HEK293 (cell line): ENCODE results near the gene KCNH5.

ENCODE experiments used
- CTCF ChIA-PET: fragments of 350-600 bp; formaldehyde crosslinking; extraction: SDS; loops from one replicate; lab custom pipeline; 2021; ENCODE audit warnings: antibody characterized with exemption; lab: Yijun Ruan, JAX
- POLR2A ChIA-PET: fragments of 300-600 bp; formaldehyde crosslinking; extraction: SDS; loops from one replicate; lab custom pipeline; 2020; ENCODE audit warnings: antibody characterized with exemption, inconsistent platforms; lab: Yijun Ruan, JAX
- H3K27ac ChIP-seq: fragments of 200-500 bp; sonication (Bioruptor generic); 2 replicates; pipeline ENCODE4 v1.5.1; 2014; ENCODE audit warnings: low read depth, low read length, control low read depth, inconsistent platforms; ENCODE audit errors: extremely low read depth
- H3K36me3 ChIP-seq, 2 experiments: fragments of 200-500 bp in 1 of 2; sonication (Bioruptor generic) in 1 of 2; 1 replicate in 1 of 2; 2 replicates in 1 of 2; pipeline ENCODE4 v1.5.1; 2014 to 2017; ENCODE audit warnings: inconsistent platforms in 2 of 2, low read length in 2 of 2; ENCODE audit not compliant: control insufficient read depth in 2 of 2, insufficient read depth in 1 of 2
- H3K4me1 ChIP-seq: fragments of 200-500 bp; sonication (Bioruptor generic); 2 replicates; pipeline ENCODE4 v1.5.1; 2014; ENCODE audit warnings: mild to moderate bottlenecking, low read length, inconsistent platforms; ENCODE audit not compliant: control insufficient read depth, insufficient read depth
- H3K4me3 ChIP-seq: 2 replicates; pipeline ENCODE4 v1.5.1; 2011; ENCODE audit warnings: low read depth, mild to moderate bottlenecking, control low read depth, low read length, moderate library complexity
- H3K9me3 ChIP-seq: fragments of 200-500 bp; sonication (Bioruptor generic); 2 replicates; pipeline ENCODE4 v1.5.1; 2014; ENCODE audit warnings: low read depth, low read length, inconsistent platforms; ENCODE audit not compliant: control insufficient read depth, insufficient read depth
- HOXC10 ChIP-seq: sonication (generic); formaldehyde crosslinking; IDR thresholded peaks from 2 replicates; pipeline ENCODE4 v1.8.1; 2023; ENCODE audit warnings: mild to moderate bottlenecking, missing genetic modification reagents
- KLF1 ChIP-seq: fragments of 450-650 bp; formaldehyde crosslinking; IDR thresholded peaks from 2 replicates; pipeline ENCODE4 v1.5.1; 2016; ENCODE audit warnings: missing biosample characterization, missing genetic modification characterization
- OSR2 ChIP-seq: fragments of 450-650 bp; formaldehyde crosslinking; IDR thresholded peaks from 2 replicates; pipeline ENCODE4 v1.5.1; 2016; ENCODE audit warnings: missing biosample characterization, missing genetic modification characterization
- PRDM2 ChIP-seq: fragments of 450-650 bp; formaldehyde crosslinking; IDR thresholded peaks from 2 replicates; pipeline ENCODE4 v1.5.1; 2016; ENCODE audit warnings: missing biosample characterization, missing genetic modification characterization, borderline replicate concordance
- WT1 ChIP-seq: fragments of 450-650 bp; formaldehyde crosslinking; IDR thresholded peaks from 2 replicates; pipeline ENCODE4 v1.5.1; 2016; ENCODE audit warnings: missing biosample characterization, missing genetic modification characterization
- YY1 ChIP-seq: fragments of 450-650 bp; formaldehyde crosslinking; IDR thresholded peaks from 2 replicates; pipeline ENCODE4 v1.5.1; 2018; ENCODE audit warnings: missing biosample characterization, missing genetic modification characterization
- ZNF223 ChIP-seq: fragments of 450-650 bp; formaldehyde crosslinking; IDR thresholded peaks from 2 replicates; pipeline ENCODE4 v1.5.1; 2016; ENCODE audit warnings: missing biosample characterization, missing genetic modification characterization
- ZNF239 ChIP-seq: fragments of 450-650 bp; formaldehyde crosslinking; IDR thresholded peaks from 2 replicates; pipeline ENCODE4 v1.5.1; 2016; ENCODE audit warnings: missing biosample characterization, missing genetic modification characterization
- ZNF548 ChIP-seq: fragments of 450-650 bp; formaldehyde crosslinking; IDR thresholded peaks from 2 replicates; pipeline ENCODE4 v1.5.1; 2016; ENCODE audit warnings: missing biosample characterization, missing genetic modification characterization
- ZNF645 ChIP-seq: fragments of 450-650 bp; formaldehyde crosslinking; IDR thresholded peaks from 2 replicates; pipeline ENCODE4; 2016; ENCODE audit warnings: missing biosample characterization, missing genetic modification characterization
- ZNF701 ChIP-seq: fragments of 450-650 bp; formaldehyde crosslinking; IDR thresholded peaks from 2 replicates; pipeline ENCODE4 v1.5.1; 2016; ENCODE audit warnings: missing biosample characterization, missing genetic modification characterization
- ZNF704 ChIP-seq: fragments of 450-650 bp; formaldehyde crosslinking; IDR thresholded peaks from 2 replicates; pipeline ENCODE4 v1.5.1; 2016; ENCODE audit warnings: missing biosample characterization, missing genetic modification characterization
- ZNF837 ChIP-seq: fragments of 450-650 bp; formaldehyde crosslinking; IDR thresholded peaks from 2 replicates; pipeline ENCODE4 v1.5.1; 2016; ENCODE audit warnings: missing biosample characterization, missing genetic modification characterization

Gene KCNH5

DNA sequence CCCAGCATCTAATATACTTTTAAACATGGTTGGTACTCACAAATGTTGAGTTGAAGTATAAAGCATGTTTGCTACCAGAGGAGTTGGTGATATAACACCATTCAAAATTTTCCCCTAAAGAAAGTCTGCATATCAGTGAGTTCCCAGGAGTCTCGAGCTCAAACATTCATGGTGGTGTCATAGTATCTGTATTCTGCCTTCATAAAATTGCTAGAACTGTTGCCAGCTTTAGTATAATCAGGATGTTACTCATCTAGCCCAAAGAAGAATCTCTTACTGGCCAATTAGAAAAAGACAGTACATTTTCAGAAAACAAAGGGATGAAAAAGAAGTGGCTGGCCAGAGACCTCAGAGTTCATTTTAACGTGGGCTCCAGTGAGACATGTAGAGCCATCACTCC, 374.7 kb downstream of the KCNH5 start (continued):
- no peak for TF ChIP-seq ZNF645
- TF ChIP-seq ZNF239 = no peak
- no peak for TF ChIP-seq ZNF548 (tag by site-specific recombination)
- no peak for TF ChIP-seq ZNF701 (tag by site-specific recombination)
- no peak for TF ChIP-seq HOXC10 (CRISPR knock-in tag)
- no peak for TF ChIP-seq PRDM2 (tag by site-specific recombination)
- TF ChIP-seq ZNF837 = no peak

- H3K4me1 ChIP-seq = no peaks in the 10 kb centered on the region
Measured at GRCh38 chr14:62667421-62667914, 377.8 kb downstream of the KCNH5 start.

More at GRCh38 chr14:62667421-62667914, 377.8 kb downstream of the KCNH5 start:
- no peak overlapping the region for H3K4me3 ChIP-seq
- POLR2A ChIA-PET = no interaction called here
- H3K27ac ChIP-seq = no peak overlapping the region
- H3K9me3 ChIP-seq = no peaks in the 10 kb centered on the region
- TF ChIP-seq PRDM2 (tag by site-specific recombination) (no peak), ZNF704 (tag by site-specific recombination) (no peak), WT1 (tag by site-specific recombination) (no peak), KLF1 (tag by site-specific recombination) (no peak), OSR2 (tag by site-specific recombination) (no peak), YY1 (tag by site-specific recombination) (no peak), ZNF645 (no peak), ZNF223 (tag by site-specific recombination) (no peak)
- H3K36me3 ChIP-seq = no peaks in the 10 kb centered on the region
- CTCF ChIA-PET = no interaction called here
